GM18867 (cell line): ENCODE data around the gene IL22RA1.

ENCODE experiments used
- ATAC-seq: cut with Tn5 transposase; IDR thresholded peaks from one replicate; pipeline ENCODE4 v1.9.1; 2021; ENCODE audit warnings: mild to moderate bottlenecking, moderate library complexity; ENCODE audit not compliant: unreplicated experiment

Gene IL22RA1

GRCh38 chr1:24117132-24117531 is 25.8 kb downstream of the IL22RA1 start:
- no peak for ATAC-seq

- no peak for ATAC-seq
Observed at GRCh38 chr1:24114753-24115152, 28.2 kb downstream of the IL22RA1 start.

- no peak for ATAC-seq
Observed at GRCh38 chr1:24113641-24114033, 29.3 kb downstream of the IL22RA1 start.

GRCh38 chr1:24111996-24112779 is 30.8 kb downstream of the IL22RA1 start, which contains the start of gene MYOM3:
TSS of gene MYOM3 (minus strand) at chr1:24112135. CDS start at chr1:24108636, 3,499 bp downstream.
- ATAC-seq: no peak

- ATAC-seq: no peak
Observed at GRCh38 chr1:24111262-24111995, 31.5 kb downstream of the IL22RA1 start.

- no peak for ATAC-seq
Observed at GRCh38 chr1:24110642-24111261, 32.2 kb downstream of the IL22RA1 start.

GRCh38 chr1:24109686-24110475 is 33.1 kb downstream of the IL22RA1 start:
- ATAC-seq: no peak

GRCh38 chr1:24109166-24109483 is 33.8 kb downstream of the IL22RA1 start:
- no peak for ATAC-seq

- no peak for ATAC-seq
Observed at GRCh38 chr1:24108334-24109165, 34.4 kb downstream of the IL22RA1 start.

GRCh38 chr1:24107462-24108138 is 35.3 kb downstream of the IL22RA1 start:
- ATAC-seq: no peak

- no peak for ATAC-seq
Observed at GRCh38 chr1:24105368-24106160, 37.4 kb downstream of the IL22RA1 start.

GRCh38 chr1:24104854-24105253 is 38.1 kb downstream of the IL22RA1 start:
- ATAC-seq: no peak

GRCh38 chr1:24103879-24104278 is 39.1 kb downstream of the IL22RA1 start:
- ATAC-seq: no peak

- ATAC-seq: no peak
Observed at GRCh38 chr1:24103408-24103807, 39.5 kb downstream of the IL22RA1 start.

GRCh38 chr1:24102961-24103360 is 40.0 kb downstream of the IL22RA1 start:
- no peak for ATAC-seq

GRCh38 chr1:24101796-24102586 is 40.9 kb downstream of the IL22RA1 start:
- ATAC-seq: no peak

- ATAC-seq: no peak
Observed at GRCh38 chr1:24100945-24101737, 41.8 kb downstream of the IL22RA1 start.
